Anterior cingulate cortex (tissue), 58 donors: ENCODE results near the gene CZIB.
A peak's percentile ranks its signal among the peaks of the same experiment; 100 is the strongest.
"Not testable (repeated sequence)": the region's sequence is repeated elsewhere in the genome, so short reads cannot be mapped to it uniquely, and the experiment has no call there.

Source experiments
- DNase-seq, 58 donors: peaks; one replicate each; lab custom pipeline; 2025; lab: John Stamatoyannopoulos, UW

CZIB gene

GRCh38 chr1:53241828-53242227, 21.4 kb upstream of the CZIB start:
- no peak for DNase-seq

GRCh38 chr1:53238197-53239155, 18.0 kb upstream of the CZIB start, which contains the start of gene MAGOH:
MAGOH (minus strand) TSS chr1:53238518; CDS start chr1:53238448, 70 bp downstream.
- peak; percentile 59 to 96 (median 90) for DNase-seq

DNA sequence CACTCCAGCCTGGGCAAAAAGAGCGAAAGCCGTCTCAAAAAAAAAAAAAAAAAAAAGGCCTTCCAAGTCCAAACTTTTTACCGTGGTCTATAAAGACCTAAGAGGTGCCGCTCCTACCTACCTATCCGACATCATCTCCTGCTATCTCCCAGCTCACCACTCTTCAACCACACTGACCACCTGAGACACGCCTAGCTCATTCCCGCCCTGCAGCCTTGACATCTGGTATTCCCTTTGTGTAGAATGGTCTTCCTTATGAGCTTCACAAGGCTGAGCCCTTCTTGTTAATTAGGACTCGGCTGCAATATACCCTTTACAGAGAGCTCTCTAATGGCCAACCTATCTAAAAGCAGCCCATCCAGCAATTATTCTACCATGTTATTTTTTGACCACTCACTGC, 17.2 kb upstream of the CZIB start:
- DNase-seq: no peak

DNA sequence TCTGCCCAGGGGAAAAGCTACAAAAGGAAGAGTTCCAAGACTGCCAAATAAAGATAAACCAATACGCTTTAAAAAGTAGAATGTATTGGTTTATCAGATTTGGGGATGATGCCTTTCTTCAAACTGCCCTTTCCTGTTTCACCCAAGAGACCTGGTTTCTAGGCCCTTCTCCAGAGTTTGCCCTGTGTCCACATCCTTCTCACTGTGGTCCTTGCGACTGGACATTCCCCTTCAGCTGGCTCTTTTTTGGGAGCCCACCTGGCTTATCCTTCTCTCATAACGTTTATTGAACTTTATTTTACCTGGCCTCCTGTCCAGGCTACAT, 490 bp upstream of the CZIB start:
- DNase-seq: no peak

- no peak for DNase-seq
Measured at GRCh38 chr1:53219711-53220110, 723 bp downstream of the CZIB start.

DNA sequence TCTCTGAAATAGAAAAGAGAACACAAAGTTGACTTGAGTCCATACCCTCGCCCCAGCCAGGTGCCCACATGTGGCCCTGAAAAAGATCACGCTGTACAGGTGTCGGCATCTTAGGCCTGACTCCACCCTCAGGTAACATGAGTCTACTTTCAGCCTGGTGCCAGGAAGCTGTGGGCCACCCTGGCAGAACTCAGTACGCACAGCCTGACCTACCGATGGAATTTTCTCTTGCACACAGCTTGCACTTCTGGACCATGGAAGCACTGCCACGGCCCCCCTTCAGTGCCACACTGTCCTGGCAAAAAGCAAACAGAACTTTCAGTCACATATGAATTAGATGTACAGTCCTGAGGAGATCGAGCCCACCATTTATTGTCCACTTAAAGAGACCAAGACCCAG, 2.2 kb downstream of the CZIB start:
- no peak for DNase-seq

GRCh38 chr1:53214376-53214940, 6.0 kb downstream of the CZIB start:
- peak in 2 of 58 donors; percentile 7 to 12 for DNase-seq

- no peak for DNase-seq
Measured at GRCh38 chr1:53210954-53211353, 9.5 kb downstream of the CZIB start.

DNA sequence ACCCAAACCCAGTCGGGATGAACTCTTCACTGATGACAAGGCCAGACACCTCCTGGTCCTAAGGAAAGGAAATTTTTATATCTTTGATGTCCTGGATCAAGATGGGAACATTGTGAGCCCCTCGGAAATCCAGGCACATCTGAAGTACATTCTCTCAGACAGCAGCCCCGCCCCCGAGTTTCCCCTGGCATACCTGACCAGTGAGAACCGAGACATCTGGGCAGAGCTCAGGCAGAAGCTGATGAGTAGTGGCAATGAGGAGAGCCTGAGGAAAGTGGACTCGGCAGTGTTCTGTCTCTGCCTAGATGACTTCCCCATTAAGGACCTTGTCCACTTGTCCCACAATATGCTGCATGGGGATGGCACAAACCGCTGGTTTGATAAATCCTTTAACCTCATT, 10.1 kb downstream of the CZIB start:
- DNase-seq: no peak

- no peak for DNase-seq
Measured at GRCh38 chr1:53207726-53208125, 12.7 kb downstream of the CZIB start.

GRCh38 chr1:53206735-53207379, 13.6 kb downstream of the CZIB start:
- no peak for DNase-seq

DNA sequence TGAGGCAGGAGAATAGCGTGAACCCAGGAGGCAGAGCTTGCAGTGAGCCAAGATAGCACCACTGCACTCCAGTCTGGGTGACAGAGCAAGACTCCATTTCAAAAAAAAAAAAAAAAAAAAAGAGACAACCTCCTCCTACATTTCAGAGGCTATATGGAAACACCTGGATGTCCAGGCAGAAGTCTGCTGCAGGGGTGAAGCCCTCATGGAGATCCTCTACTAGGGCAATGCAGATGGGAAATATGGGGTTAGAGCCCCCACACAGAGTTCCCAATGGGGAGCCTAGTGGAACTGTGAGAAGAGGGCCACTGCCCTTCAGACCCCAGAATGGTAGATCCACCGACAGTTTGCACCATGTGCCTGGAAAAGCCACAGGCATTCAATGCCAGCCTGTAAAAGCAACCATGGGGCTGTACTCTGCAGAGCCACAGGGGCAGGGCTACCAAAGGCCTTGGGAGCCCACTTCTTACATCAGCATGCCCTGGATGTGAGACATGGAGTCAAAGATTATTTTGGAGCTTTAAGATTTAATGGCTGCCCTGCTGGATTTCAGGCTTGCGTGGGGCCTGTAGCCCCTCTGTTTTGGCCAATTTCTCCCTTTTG, 14.2 kb downstream of the CZIB start:
- not testable (repeated sequence) for DNase-seq

GRCh38 chr1:53205496-53205895, 14.9 kb downstream of the CZIB start:
- not testable (repeated sequence) for DNase-seq

DNA sequence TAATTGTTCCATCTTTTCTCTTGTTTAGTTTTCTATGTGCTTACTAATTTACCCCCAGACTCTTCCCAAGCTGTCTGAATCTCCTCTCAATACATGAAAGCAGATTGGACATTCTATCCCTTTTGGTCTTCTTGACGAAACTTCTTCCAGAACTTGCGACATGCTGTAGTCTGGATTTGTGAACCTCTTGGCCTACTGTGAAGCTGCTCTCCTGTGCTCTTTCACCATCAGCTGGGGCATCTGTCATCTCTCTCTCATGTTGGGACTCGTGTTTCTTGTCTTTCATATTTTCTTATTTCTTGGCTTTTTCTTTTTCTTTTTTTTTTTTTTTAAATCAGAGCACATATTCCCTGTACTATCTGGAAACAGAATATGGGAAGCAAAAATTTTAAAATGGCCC, 17.0 kb downstream of the CZIB start:
- no peak for DNase-seq

- DNase-seq: no peak
Measured at GRCh38 chr1:53198241-53198651, 22.2 kb downstream of the CZIB start.

- no peak for DNase-seq
Measured at GRCh38 chr1:53197291-53198200, 22.9 kb downstream of the CZIB start.

DNA sequence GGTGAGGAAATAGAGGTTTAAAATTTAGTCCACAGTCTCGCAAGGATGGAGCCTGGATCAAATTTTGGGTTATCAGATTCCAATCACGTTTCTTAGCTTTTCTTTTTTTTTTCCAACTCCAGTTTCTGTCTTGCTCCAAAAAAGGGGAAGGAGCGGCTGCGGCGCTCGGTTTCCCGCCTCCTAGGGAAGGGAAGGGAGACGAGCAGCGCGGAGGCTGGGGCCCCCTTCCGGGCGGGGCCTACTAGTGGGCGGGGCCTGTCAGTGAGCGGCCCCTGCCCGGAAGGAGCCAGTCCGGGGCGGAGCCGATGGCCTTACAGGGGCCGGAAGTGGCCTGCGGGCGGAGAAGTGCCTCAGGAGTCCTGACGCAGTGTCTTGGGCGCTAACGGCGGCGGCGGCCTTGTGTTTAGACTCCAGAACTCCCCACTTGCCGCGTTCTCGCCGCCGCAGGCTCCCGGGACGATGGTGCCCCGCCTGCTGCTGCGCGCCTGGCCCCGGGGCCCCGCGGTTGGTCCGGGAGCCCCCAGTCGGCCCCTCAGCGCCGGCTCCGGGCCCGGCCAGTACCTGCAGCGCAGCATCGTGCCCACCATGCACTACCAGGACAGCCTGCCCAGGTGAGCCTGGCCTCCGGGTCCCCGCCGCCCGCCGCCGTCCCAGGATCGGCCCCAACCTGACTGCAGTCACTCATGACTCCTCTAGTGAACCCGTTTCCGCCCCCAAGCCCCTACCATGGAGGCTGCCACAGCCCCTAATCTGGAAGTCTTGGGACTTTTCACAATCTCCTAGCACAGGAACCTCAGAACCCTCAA, 23.7 kb downstream of the CZIB start, which contains the start of gene CPT2:
CPT2 (plus strand) TSS at position 340 of the 806 bp plus-strand sequence; CDS start at position 460, 120 bp downstream.
- DNase-seq: peak; percentile 27 to 96 (median 86)

DNA sequence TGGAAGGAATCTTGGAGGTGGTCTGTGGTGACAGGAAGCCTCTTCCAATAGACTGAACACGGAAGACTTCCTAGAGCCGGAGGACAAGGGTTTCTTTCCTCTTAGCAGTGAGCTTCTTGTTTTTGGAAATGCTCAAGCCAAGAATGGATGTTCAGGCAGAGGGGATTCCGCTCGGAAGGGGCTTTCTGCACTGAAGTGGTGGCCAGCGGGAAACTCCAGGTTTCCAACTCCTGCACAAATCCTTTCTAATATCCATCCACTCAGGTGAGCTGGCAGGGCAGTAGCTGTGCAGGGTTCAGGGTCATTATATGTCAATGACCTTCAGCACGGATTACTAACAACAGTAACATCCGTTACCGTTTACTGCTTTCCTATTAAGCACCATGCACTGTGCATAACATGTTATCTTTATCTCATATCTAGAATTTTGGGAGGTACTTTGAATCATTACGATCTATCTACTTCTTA, 24.4 kb downstream of the CZIB start:
- DNase-seq: no peak
